Natural killer cell (primary cell): Measurements from ENCODE around the gene GPR3. TPM values are rescaled to one million over a fixed set of nuclear protein-coding genes. Genes with fewer than 3 reads are reported as not detected.

Experiments
- ATAC-seq, 3 donors: fragments of 150-1000 bp in 2 of 3; fragments of 200-7000 bp in 1 of 3; cut with Tn5 transposase; 1 replicate in 1 of 3; 2 replicates in 2 of 3; pipeline ENCODE4 v1.10.0; 2021; ENCODE audit warnings: mild to moderate bottlenecking in 2 of 3, moderate library complexity in 2 of 3
- DNase-seq, 2 donors: peaks; one replicate each; pipeline versions ENCODE4 v3.0.0 to v3.0.0-alpha.2; 2013 to 2021; ENCODE audit warnings: mixed read lengths in 1 of 2
- H3K27ac ChIP-seq: one replicate; pipeline ENCODE4 v1.5.1; 2013; ENCODE audit warnings: mild to moderate bottlenecking, low read length
- H3K27me3 ChIP-seq: one replicate; pipeline ENCODE4 v1.6.1; 2013; ENCODE audit warnings: low read length; ENCODE audit not compliant: control insufficient read depth, insufficient read depth
- H3K36me3 ChIP-seq: one replicate; pipeline ENCODE4 v1.6.1; 2013; ENCODE audit warnings: low read length; ENCODE audit not compliant: control insufficient read depth, insufficient read depth
- H3K4me1 ChIP-seq: one replicate; pipeline ENCODE4 v1.6.1; 2013; ENCODE audit warnings: low read length; ENCODE audit not compliant: control insufficient read depth, insufficient read depth
- H3K4me3 ChIP-seq: one replicate; pipeline ENCODE4 v1.5.1; 2013; ENCODE audit warnings: low read length
- H3K9me3 ChIP-seq: one replicate; pipeline ENCODE4 v1.6.1; 2013; ENCODE audit warnings: low read length; ENCODE audit not compliant: control insufficient read depth, insufficient read depth
- H3K27ac Mint-ChIP-seq, 2 donors: one replicate each; pipeline ENCODE4 v1.8.0; 2022; ENCODE audit warnings: mild to moderate bottlenecking in 2 of 2, mixed read lengths in 2 of 2, moderate library complexity in 1 of 2
- H3K27me3 Mint-ChIP-seq, 2 donors: one replicate each; pipeline ENCODE4 v1.8.0; 2022; ENCODE audit warnings: low read depth in 2 of 2, mixed read lengths in 2 of 2
- H3K36me3 Mint-ChIP-seq: one replicate; pipeline ENCODE4 v1.8.0; 2022; ENCODE audit warnings: mixed read lengths
- H3K4me1 Mint-ChIP-seq, 2 donors: one replicate each; pipeline ENCODE4 v1.8.0; 2022; ENCODE audit warnings: mixed read lengths in 2 of 2
- H3K4me3 Mint-ChIP-seq: one replicate; pipeline ENCODE4 v1.8.0; 2022; ENCODE audit warnings: mild to moderate bottlenecking, moderate library complexity, mixed read lengths
- H3K9me3 Mint-ChIP-seq, 2 donors: one replicate each; pipeline ENCODE4 v1.8.0; 2022; ENCODE audit warnings: mixed read lengths in 2 of 2
- CTCF ChIP-seq: fragments of 200-600 bp; IDR thresholded peaks from one replicate; pipeline ENCODE4 v1.8.0; 2022; ENCODE audit warnings: antibody characterized with exemption
- WGBS: methylation state at CpG from one replicate; pipeline ENCODE4 v1.1.7; 2013; ENCODE audit warnings: missing lambda C conversion rate; ENCODE audit not compliant: insufficient coverage; 5-methylcytosine and 5-hydroxymethylcytosine counted together
- intact Hi-C: fragments of 100-400 bp; cut with micrococcal nuclease; formaldehyde crosslinking; loops from one replicate; pipeline ENCODE4 v1.14.2; 2022
- total RNA-seq, 4 donors: library from RNA; stranded (reverse); fragments of 120-200 nt in 1 of 4; gene quantifications; one replicate each; pipeline versions ENCODE4 v1.2.3 to v1.2.4, GENCODE V29; 2013 to 2022

Gene GPR3
- total RNA-seq, 3 donors from 2014 or later (not counting 1 experiment from before 2014, with no cell fraction given): 0.39 to 0.87 (median 0.60) TPM

GRCh38 chr1:27413004-27413403, 20.6 kb downstream of the GPR3 start:
- intact Hi-C loops: no loop called here
- no peak overlapping the region for H3K27ac ChIP-seq
- H3K9me3 ChIP-seq: no peaks in the 10 kb centered on the region
- H3K4me3 Mint-ChIP-seq: no peak overlapping the region
- H3K4me1 Mint-ChIP-seq: peaks cover 17 to 19% of the 10 kb centered on the region in 2 donors
- ATAC-seq (no peak), DNase-seq (no peak)
- no peaks in the 10 kb centered on the region for H3K27me3 ChIP-seq
- peaks cover 11% of the 10 kb centered on the region for H3K4me1 ChIP-seq
- WGBS: 93% methylated on average over 4 of the region's 4 CpGs
- no peak overlapping the region for H3K27ac Mint-ChIP-seq
- peaks cover 10% of the 10 kb centered on the region for H3K36me3 Mint-ChIP-seq
- H3K27me3 Mint-ChIP-seq: no peaks in the 10 kb centered on the region
- TF ChIP-seq CTCF: no peak
- no peaks in the 10 kb centered on the region for H3K9me3 Mint-ChIP-seq
- H3K4me3 ChIP-seq: no peak overlapping the region
- peaks cover 89% of the 10 kb centered on the region for H3K36me3 ChIP-seq

- Mint-ChIP-seq H3K36me3 (peaks cover 10% of the 10 kb centered on the region), H3K4me3 (no peak overlapping the region), H3K27me3 (no peaks in the 10 kb centered on the region), H3K27ac (no peak overlapping the region), H3K9me3 (no peaks in the 10 kb centered on the region), H3K4me1 (peaks cover 28 to 30% of the 10 kb centered on the region in 2 donors)
- TF ChIP-seq CTCF: no peak
- H3K4me1 ChIP-seq: peaks cover 15% of the 10 kb centered on the region
- intact Hi-C loops: no loop called here
- H3K36me3 ChIP-seq: peaks cover 90% of the 10 kb centered on the region
- H3K4me3 ChIP-seq: no peak overlapping the region
- no peak overlapping the region for H3K27ac ChIP-seq
- 100% methylated on average over 1 of the region's 1 CpG for WGBS
- no peak for ATAC-seq
- H3K27me3 ChIP-seq: no peaks in the 10 kb centered on the region
- DNase-seq: no peak
- no peaks in the 10 kb centered on the region for H3K9me3 ChIP-seq
Observed at GRCh38 chr1:27414091-27414490, 21.7 kb downstream of the GPR3 start.

- H3K27ac Mint-ChIP-seq: peak overlapping the region; percentile 69 to 87
- no peak overlapping the region for H3K4me3 ChIP-seq
- H3K4me1 ChIP-seq: peaks cover 27% of the 10 kb centered on the region
- peaks cover 70% of the 10 kb centered on the region for H3K36me3 ChIP-seq
- no peaks in the 10 kb centered on the region for H3K9me3 ChIP-seq
- WGBS: 86% methylated on average over 2 of the region's 3 CpGs
- H3K27me3 ChIP-seq: no peaks in the 10 kb centered on the region
- TF ChIP-seq CTCF: peak; percentile 64
- H3K4me1 Mint-ChIP-seq: peaks cover 34 to 36% of the 10 kb centered on the region in 2 donors
- H3K4me3 Mint-ChIP-seq: no peak overlapping the region
- ATAC-seq (peak; percentile 77 to 85 (median 81)), DNase-seq (peak in 1 of 2 donors; percentile 82)
- peak overlapping the region; percentile 14 for H3K27ac ChIP-seq
- intact Hi-C loops: loop anchor here (2.0 to 5.0 kb wide), 3 partner anchors 20 to 191 kb away; partner anchors contain the start of gene WASF2
- H3K36me3 Mint-ChIP-seq: peaks cover 10% of the 10 kb centered on the region
- no peaks in the 10 kb centered on the region for H3K27me3 Mint-ChIP-seq
- no peaks in the 10 kb centered on the region for H3K9me3 Mint-ChIP-seq
Observed at GRCh38 chr1:27416387-27417111, 24.1 kb downstream of the GPR3 start.
